ENCODE results near the gene COPZ2. TPM values are rescaled to one million over a fixed set of nuclear protein-coding genes. Genes with fewer than 3 reads are reported as not detected.

Gene COPZ2
- total RNA-seq, 1 donor from 2014 or later, result 8.0 TPM

- H3K4me3 ChIP-seq (ENCODE audit: low read depth, low read length), result no peak overlapping the region
- TF ChIP-seq CTCF (conservative IDR thresholded peaks at IDR 0.05; ENCODE audit: low read depth, low read length), result no peak
- no peak for DNase-seq (ENCODE audit: low read depth)
Measured at GRCh38 chr17:48013876-48014594, 23.6 kb downstream of the COPZ2 start.

- TF ChIP-seq CTCF (conservative IDR thresholded peaks at IDR 0.05; ENCODE audit: low read depth, low read length), result no peak
- DNase-seq (ENCODE audit: low read depth), result no peak
- no peak overlapping the region for H3K4me3 ChIP-seq (ENCODE audit: low read depth, low read length)
Measured at GRCh38 chr17:48012654-48013053, 24.9 kb downstream of the COPZ2 start.

GRCh38 chr17:48012151-48012520 lies 25.5 kb downstream of the COPZ2 start:
- no peak for DNase-seq (ENCODE audit: low read depth)
- peak overlapping the region; percentile 52 for H3K4me3 ChIP-seq (ENCODE audit: low read depth, low read length)
- TF ChIP-seq CTCF (conservative IDR thresholded peaks at IDR 0.05; ENCODE audit: low read depth, low read length), result no peak

GRCh38 chr17:48011405-48012150 lies 26.0 kb downstream of the COPZ2 start:
- H3K4me3 ChIP-seq (ENCODE audit: low read depth, low read length), result peak overlapping the region; percentile 52
- DNase-seq (ENCODE audit: low read depth), result no peak
- TF ChIP-seq CTCF (conservative IDR thresholded peaks at IDR 0.05; ENCODE audit: low read depth, low read length), result peak; percentile 61

- no peak overlapping the region for H3K4me3 ChIP-seq (ENCODE audit: low read depth, low read length)
- DNase-seq (ENCODE audit: low read depth), result no peak
- no peak for TF ChIP-seq CTCF (conservative IDR thresholded peaks at IDR 0.05; ENCODE audit: low read depth, low read length)
Measured at GRCh38 chr17:48010193-48010592, 27.4 kb downstream of the COPZ2 start.

- TF ChIP-seq CTCF (conservative IDR thresholded peaks at IDR 0.05; ENCODE audit: low read depth, low read length), result no peak
- H3K4me3 ChIP-seq (ENCODE audit: low read depth, low read length), result no peak overlapping the region
- DNase-seq (ENCODE audit: low read depth), result no peak
Measured at GRCh38 chr17:48006936-48007709, 30.5 kb downstream of the COPZ2 start.

Data from epithelial cell of proximal tubule (primary cell).